Natural killer cell (primary cell): ENCODE measurements around the gene CPLX3. TPM values are rescaled to one million over a fixed set of nuclear protein-coding genes. Genes with fewer than 3 reads are reported as not detected.

Experiments used
- ATAC-seq, 3 donors: fragments of 150-1000 bp in 2 of 3; fragments of 200-7000 bp in 1 of 3; cut with Tn5 transposase; 1 replicate in 1 of 3; 2 replicates in 2 of 3; pipeline ENCODE4 v1.10.0; 2021; ENCODE audit warnings: mild to moderate bottlenecking in 2 of 3, moderate library complexity in 2 of 3
- DNase-seq, 2 donors: peaks; one replicate each; pipeline versions ENCODE4 v3.0.0 to v3.0.0-alpha.2; 2013 to 2021; ENCODE audit warnings: mixed read lengths in 1 of 2
- H3K27ac ChIP-seq: one replicate; pipeline ENCODE4 v1.5.1; 2013; ENCODE audit warnings: mild to moderate bottlenecking, low read length
- H3K27me3 ChIP-seq: one replicate; pipeline ENCODE4 v1.6.1; 2013; ENCODE audit warnings: low read length; ENCODE audit not compliant: control insufficient read depth, insufficient read depth
- H3K36me3 ChIP-seq: one replicate; pipeline ENCODE4 v1.6.1; 2013; ENCODE audit warnings: low read length; ENCODE audit not compliant: control insufficient read depth, insufficient read depth
- H3K4me1 ChIP-seq: one replicate; pipeline ENCODE4 v1.6.1; 2013; ENCODE audit warnings: low read length; ENCODE audit not compliant: control insufficient read depth, insufficient read depth
- H3K4me3 ChIP-seq: one replicate; pipeline ENCODE4 v1.5.1; 2013; ENCODE audit warnings: low read length
- H3K9me3 ChIP-seq: one replicate; pipeline ENCODE4 v1.6.1; 2013; ENCODE audit warnings: low read length; ENCODE audit not compliant: control insufficient read depth, insufficient read depth
- H3K27ac Mint-ChIP-seq, 2 donors: one replicate each; pipeline ENCODE4 v1.8.0; 2022; ENCODE audit warnings: mild to moderate bottlenecking in 2 of 2, mixed read lengths in 2 of 2, moderate library complexity in 1 of 2
- H3K27me3 Mint-ChIP-seq, 2 donors: one replicate each; pipeline ENCODE4 v1.8.0; 2022; ENCODE audit warnings: low read depth in 2 of 2, mixed read lengths in 2 of 2
- H3K36me3 Mint-ChIP-seq: one replicate; pipeline ENCODE4 v1.8.0; 2022; ENCODE audit warnings: mixed read lengths
- H3K4me1 Mint-ChIP-seq, 2 donors: one replicate each; pipeline ENCODE4 v1.8.0; 2022; ENCODE audit warnings: mixed read lengths in 2 of 2
- H3K4me3 Mint-ChIP-seq: one replicate; pipeline ENCODE4 v1.8.0; 2022; ENCODE audit warnings: mild to moderate bottlenecking, moderate library complexity, mixed read lengths
- H3K9me3 Mint-ChIP-seq, 2 donors: one replicate each; pipeline ENCODE4 v1.8.0; 2022; ENCODE audit warnings: mixed read lengths in 2 of 2
- WGBS: methylation state at CpG from one replicate; pipeline ENCODE4 v1.1.7; 2013; ENCODE audit warnings: missing lambda C conversion rate; ENCODE audit not compliant: insufficient coverage; 5-methylcytosine and 5-hydroxymethylcytosine counted together
- intact Hi-C: fragments of 100-400 bp; cut with micrococcal nuclease; formaldehyde crosslinking; loops from one replicate; pipeline ENCODE4 v1.14.2; 2022
- total RNA-seq, 4 donors: library from RNA; stranded (reverse); fragments of 120-200 nt in 1 of 4; gene quantifications; one replicate each; pipeline versions ENCODE4 v1.2.3 to v1.2.4, GENCODE V29; 2013 to 2022
- TF ChIP-seq, protein P1 (sequence below): fragments of 200-600 bp; IDR thresholded peaks from one replicate; pipeline ENCODE4 v1.8.0; 2022; ENCODE audit warnings: antibody characterized with exemption

The CPLX3 gene
- total RNA-seq, 3 donors from 2014 or later (not counting 1 experiment from before 2014, with no cell fraction given), result 0.16 to 0.93 TPM; not detected in 1

- Histone ChIP-seq H3K4me1 (peaks cover 35% of the 10 kb centered on the region), H3K4me3 (no peak overlapping the region), H3K9me3 (no peaks in the 10 kb centered on the region), H3K36me3 (peaks cover 53% of the 10 kb centered on the region), H3K27ac (no peak overlapping the region), H3K27me3 (no peaks in the 10 kb centered on the region)
- TF ChIP-seq, protein P1, sequence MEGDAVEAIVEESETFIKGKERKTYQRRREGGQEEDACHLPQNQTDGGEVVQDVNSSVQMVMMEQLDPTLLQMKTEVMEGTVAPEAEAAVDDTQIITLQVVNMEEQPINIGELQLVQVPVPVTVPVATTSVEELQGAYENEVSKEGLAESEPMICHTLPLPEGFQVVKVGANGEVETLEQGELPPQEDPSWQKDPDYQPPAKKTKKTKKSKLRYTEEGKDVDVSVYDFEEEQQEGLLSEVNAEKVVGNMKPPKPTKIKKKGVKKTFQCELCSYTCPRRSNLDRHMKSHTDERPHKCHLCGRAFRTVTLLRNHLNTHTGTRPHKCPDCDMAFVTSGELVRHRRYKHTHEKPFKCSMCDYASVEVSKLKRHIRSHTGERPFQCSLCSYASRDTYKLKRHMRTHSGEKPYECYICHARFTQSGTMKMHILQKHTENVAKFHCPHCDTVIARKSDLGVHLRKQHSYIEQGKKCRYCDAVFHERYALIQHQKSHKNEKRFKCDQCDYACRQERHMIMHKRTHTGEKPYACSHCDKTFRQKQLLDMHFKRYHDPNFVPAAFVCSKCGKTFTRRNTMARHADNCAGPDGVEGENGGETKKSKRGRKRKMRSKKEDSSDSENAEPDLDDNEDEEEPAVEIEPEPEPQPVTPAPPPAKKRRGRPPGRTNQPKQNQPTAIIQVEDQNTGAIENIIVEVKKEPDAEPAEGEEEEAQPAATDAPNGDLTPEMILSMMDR, result no peak
- ATAC-seq (no peak), DNase-seq (no peak)
- Mint-ChIP-seq H3K27me3 (no peaks in the 10 kb centered on the region), H3K4me1 (peaks cover 18 to 34% of the 10 kb centered on the region in 2 donors), H3K27ac (no peak overlapping the region), H3K36me3 (peaks cover 15% of the 10 kb centered on the region), H3K4me3 (no peak overlapping the region), H3K9me3 (no peaks in the 10 kb centered on the region)
- intact Hi-C loops, result loop anchor here (10.0 kb wide), 1 partner anchor 357 kb away; the partner anchor contains the start of gene C15orf39
- WGBS, result 96% methylated on average over 3 of the region's 3 CpGs
Observed at GRCh38 chr15:74847432-74847831, 21.0 kb downstream of the CPLX3 start.

DNA sequence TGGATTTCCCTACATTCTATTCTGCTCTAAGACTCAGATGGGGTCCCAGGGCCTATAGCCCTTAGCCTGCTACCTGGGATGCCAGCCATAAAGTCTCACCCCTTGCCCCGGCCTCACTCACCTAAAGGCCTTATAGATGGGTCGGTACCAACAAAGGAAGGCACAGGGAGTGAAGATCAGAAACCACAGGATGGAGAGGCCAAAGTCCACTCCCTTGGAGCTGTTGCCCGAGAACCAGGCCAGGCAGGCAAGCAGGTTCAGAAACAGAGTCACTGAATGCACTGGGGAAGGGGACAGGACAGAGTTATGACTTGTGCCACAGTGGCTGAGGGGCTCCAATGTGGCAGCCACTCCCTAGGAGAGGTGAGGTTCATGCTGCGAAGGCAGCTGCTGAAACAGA lies 24.0 kb downstream of the CPLX3 start:
- intact Hi-C loops, result no loop called here
- Histone ChIP-seq H3K4me3 (no peak overlapping the region), H3K27me3 (no peaks in the 10 kb centered on the region), H3K27ac (no peak overlapping the region), H3K36me3 (peaks cover 73% of the 10 kb centered on the region), H3K9me3 (no peaks in the 10 kb centered on the region), H3K4me1 (peaks cover 9% of the 10 kb centered on the region)
- Mint-ChIP-seq H3K27ac (no peak overlapping the region), H3K36me3 (peaks cover 15% of the 10 kb centered on the region), H3K4me3 (no peak overlapping the region), H3K4me1 (peaks cover 5 to 6% of the 10 kb centered on the region in 2 donors), H3K27me3 (no peaks in the 10 kb centered on the region), H3K9me3 (no peaks in the 10 kb centered on the region)
- WGBS, result 98% methylated on average over 4 of the region's 4 CpGs
- ATAC-seq (no peak), DNase-seq (no peak)
- TF ChIP-seq, protein P1, result no peak

GRCh38 chr15:74851960-74852359 lies 25.5 kb downstream of the CPLX3 start:
- Histone ChIP-seq H3K9me3 (no peaks in the 10 kb centered on the region), H3K27ac (no peak overlapping the region), H3K36me3 (peaks cover 70% of the 10 kb centered on the region), H3K4me1 (peaks cover 6% of the 10 kb centered on the region), H3K27me3 (no peaks in the 10 kb centered on the region), H3K4me3 (no peak overlapping the region)
- 100% methylated on average over 7 of the region's 7 CpGs for WGBS
- peaks cover 15% of the 10 kb centered on the region for H3K36me3 Mint-ChIP-seq
- intact Hi-C loops, result no loop called here
- ATAC-seq (no peak), DNase-seq (no peak)
- H3K27ac Mint-ChIP-seq, result no peak overlapping the region
- no peaks in the 10 kb centered on the region for H3K9me3 Mint-ChIP-seq
- H3K4me1 Mint-ChIP-seq, result peaks cover 3 to 9% of the 10 kb centered on the region in 2 donors
- TF ChIP-seq, protein P1, result no peak
- no peak overlapping the region for H3K4me3 Mint-ChIP-seq
- H3K27me3 Mint-ChIP-seq, result no peaks in the 10 kb centered on the region

- H3K27ac Mint-ChIP-seq, result no peak overlapping the region
- Histone ChIP-seq H3K27me3 (no peaks in the 10 kb centered on the region), H3K36me3 (peaks cover 49% of the 10 kb centered on the region), H3K9me3 (no peaks in the 10 kb centered on the region), H3K4me3 (no peak overlapping the region), H3K4me1 (peaks cover 32% of the 10 kb centered on the region), H3K27ac (no peak overlapping the region)
- H3K4me3 Mint-ChIP-seq, result no peak overlapping the region
- no peaks in the 10 kb centered on the region for H3K36me3 Mint-ChIP-seq
- no peaks in the 10 kb centered on the region for H3K27me3 Mint-ChIP-seq
- intact Hi-C loops, result no loop called here
- TF ChIP-seq, protein P1, result no peak
- DNase-seq (no peak), ATAC-seq (no peak)
- WGBS, result 98% methylated on average over 13 of the region's 13 CpGs
- no peaks in the 10 kb centered on the region for H3K9me3 Mint-ChIP-seq
- H3K4me1 Mint-ChIP-seq, result peaks cover 29 to 34% of the 10 kb centered on the region in 2 donors
Observed at GRCh38 chr15:74854453-74855022, 28.1 kb downstream of the CPLX3 start.
